Bronchial epithelial cell (primary cell): Measurements from ENCODE around the gene CHST9. TPM values are rescaled to one million over a fixed set of nuclear protein-coding genes. Genes with fewer than 3 reads are reported as not detected.

ENCODE experiments used
- DNase-seq: peaks from one replicate; pipeline ENCODE4 v3.0.0-alpha.2; 2010; ENCODE audit warnings: low read depth
- FAIRE-seq: peaks from 2 replicates; lab custom pipeline; 2011; peaks lifted over from hg19 to GRCh38; lab: Jason Lieb, UNC
- H3K27me3 ChIP-seq: 2 replicates; pipeline ENCODE4 v1.5.1; 2011; ENCODE audit warnings: low read length; ENCODE audit not compliant: control insufficient read depth, insufficient read depth
- H3K36me3 ChIP-seq: 2 replicates; pipeline ENCODE4 v1.5.1; 2011; ENCODE audit warnings: low read length; ENCODE audit not compliant: control insufficient read depth, insufficient read depth
- H3K4me3 ChIP-seq: 2 replicates; pipeline ENCODE4 v1.5.1; 2011; ENCODE audit warnings: mild to moderate bottlenecking, low read depth, low read length, control low read depth
- total RNA-seq: library from RNA; depleted of rRNA; stranded (reverse); fragments of >200 nt; gene quantifications from 2 replicates; pipeline ENCODE4 v1.2.1, GENCODE V29; 2014
- TF ChIP-seq, protein P1 (sequence below): IDR thresholded peaks from 2 replicates; pipeline ENCODE4 v1.5.1; 2011; ENCODE audit warnings: mild to moderate bottlenecking, moderate library complexity, low read length, control low read depth, inconsistent platforms; ENCODE audit not compliant: insufficient read depth, severe bottlenecking

CHST9 gene
- total RNA-seq, 1 donor from 2014 or later: 0.26 TPM

DNA sequence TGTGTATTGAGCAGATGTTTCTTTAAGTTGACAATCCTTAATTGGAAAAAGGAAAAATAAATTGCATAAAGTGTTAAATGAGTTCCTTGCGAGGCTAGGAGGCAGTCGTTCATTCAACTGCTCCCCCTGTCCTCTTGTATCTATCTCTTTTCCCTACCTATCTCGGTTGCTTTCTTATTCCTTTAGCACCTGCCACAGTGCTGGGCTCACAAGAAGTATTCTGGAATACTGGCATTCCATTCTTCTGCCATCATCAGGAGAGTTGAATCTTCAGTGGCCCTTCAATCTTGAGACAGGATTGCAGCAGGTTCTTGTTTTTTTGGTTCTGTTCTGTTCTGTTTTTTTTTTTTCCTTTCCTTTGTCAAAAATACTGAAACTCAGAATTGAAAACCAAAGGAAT lies 176.5 kb downstream of the CHST9 start:
- no peak for FAIRE-seq
- TF ChIP-seq, protein P1, sequence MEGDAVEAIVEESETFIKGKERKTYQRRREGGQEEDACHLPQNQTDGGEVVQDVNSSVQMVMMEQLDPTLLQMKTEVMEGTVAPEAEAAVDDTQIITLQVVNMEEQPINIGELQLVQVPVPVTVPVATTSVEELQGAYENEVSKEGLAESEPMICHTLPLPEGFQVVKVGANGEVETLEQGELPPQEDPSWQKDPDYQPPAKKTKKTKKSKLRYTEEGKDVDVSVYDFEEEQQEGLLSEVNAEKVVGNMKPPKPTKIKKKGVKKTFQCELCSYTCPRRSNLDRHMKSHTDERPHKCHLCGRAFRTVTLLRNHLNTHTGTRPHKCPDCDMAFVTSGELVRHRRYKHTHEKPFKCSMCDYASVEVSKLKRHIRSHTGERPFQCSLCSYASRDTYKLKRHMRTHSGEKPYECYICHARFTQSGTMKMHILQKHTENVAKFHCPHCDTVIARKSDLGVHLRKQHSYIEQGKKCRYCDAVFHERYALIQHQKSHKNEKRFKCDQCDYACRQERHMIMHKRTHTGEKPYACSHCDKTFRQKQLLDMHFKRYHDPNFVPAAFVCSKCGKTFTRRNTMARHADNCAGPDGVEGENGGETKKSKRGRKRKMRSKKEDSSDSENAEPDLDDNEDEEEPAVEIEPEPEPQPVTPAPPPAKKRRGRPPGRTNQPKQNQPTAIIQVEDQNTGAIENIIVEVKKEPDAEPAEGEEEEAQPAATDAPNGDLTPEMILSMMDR: no peak
- no peak overlapping the region for H3K4me3 ChIP-seq
- DNase-seq: peak; percentile 13
- H3K27me3 ChIP-seq: no peaks in the 10 kb centered on the region
- no peaks in the 10 kb centered on the region for H3K36me3 ChIP-seq

DNA sequence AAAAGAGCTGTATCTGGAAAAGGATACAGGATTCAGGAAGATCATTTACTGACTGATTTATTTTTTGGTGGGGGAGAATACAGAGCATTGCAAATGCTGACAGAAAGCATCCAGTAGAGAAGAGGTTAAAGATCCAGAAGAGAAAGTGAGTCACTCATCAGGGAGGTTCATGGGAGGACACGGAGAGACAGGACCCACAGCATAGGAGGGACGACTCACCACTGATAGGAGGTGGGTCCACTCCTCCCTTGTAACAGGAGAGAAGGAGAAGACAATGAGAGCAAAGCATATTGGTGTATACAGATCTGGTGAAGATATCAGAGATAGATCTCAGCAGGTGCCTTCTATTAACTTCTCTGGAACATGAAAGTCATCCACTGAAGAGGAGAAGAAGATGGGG lies 177.2 kb downstream of the CHST9 start:
- DNase-seq: peak; percentile 5
- FAIRE-seq: no peak
- H3K4me3 ChIP-seq: no peak overlapping the region
- H3K36me3 ChIP-seq: no peaks in the 10 kb centered on the region
- TF ChIP-seq, protein P1: no peak
- no peaks in the 10 kb centered on the region for H3K27me3 ChIP-seq

DNA sequence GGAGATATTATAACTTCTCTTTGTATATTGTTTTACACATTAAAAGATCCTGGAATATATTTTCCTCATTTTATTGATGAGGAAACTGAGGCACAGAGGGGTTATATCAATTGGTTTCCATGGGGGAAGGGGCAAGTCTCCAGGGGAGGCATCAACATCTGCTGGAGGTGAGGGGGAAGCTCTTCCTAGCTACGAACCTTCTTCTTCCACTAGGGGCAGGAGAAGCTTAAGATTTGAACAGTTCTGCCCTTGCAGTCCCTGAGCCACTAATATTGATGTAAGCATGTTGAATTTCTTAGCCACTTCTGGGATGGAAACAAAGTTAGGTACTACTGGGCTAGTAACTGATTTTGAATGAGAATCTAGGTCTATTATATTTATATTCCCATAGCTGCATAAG lies 179.5 kb downstream of the CHST9 start:
- H3K4me3 ChIP-seq: no peak overlapping the region
- no peaks in the 10 kb centered on the region for H3K27me3 ChIP-seq
- DNase-seq: peak; percentile 25
- TF ChIP-seq, protein P1: peak; percentile 47
- H3K36me3 ChIP-seq: no peaks in the 10 kb centered on the region
- no peak for FAIRE-seq

DNA sequence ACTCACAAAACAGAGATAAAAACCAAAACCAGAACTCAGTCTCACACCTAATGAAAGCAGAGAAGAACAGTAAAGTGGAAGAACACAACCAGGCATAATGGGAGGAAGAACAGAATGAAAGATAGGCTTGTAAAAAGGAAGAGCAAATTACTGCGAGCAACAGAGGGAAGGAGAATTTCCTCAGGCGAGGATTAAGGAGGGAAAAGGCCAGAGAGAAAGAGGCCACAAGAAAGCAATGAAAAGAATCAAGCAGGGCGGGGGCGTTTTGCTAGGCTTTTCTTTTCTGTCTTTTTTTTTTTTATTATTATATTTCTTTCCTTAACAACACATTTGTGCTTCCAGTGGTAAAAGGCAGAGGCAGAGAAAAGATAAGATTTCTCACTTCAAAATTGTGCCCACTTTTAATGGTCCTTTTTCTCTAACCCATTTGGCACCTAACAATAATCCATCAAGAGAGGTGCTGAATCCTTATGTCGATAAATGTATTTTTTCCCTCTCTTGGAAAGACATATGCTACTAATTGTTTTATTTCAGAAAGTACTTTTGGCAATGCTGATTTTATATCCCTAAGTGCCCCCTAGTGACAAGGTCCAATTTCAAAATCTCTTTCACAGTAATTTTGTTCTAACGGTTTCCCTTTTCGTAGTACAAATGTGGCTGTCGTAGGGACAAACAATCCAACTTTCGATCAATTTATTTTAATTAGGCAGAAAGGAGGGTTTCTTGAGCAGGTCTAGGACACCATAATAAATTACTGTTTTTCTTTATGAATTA lies 180.9 kb downstream of the CHST9 start:
- Histone ChIP-seq H3K4me3 (no peak overlapping the region), H3K36me3 (no peaks in the 10 kb centered on the region), H3K27me3 (no peaks in the 10 kb centered on the region)
- TF ChIP-seq, protein P1: peak; percentile 24
- FAIRE-seq (no peak), DNase-seq (peak; percentile 13)

DNA sequence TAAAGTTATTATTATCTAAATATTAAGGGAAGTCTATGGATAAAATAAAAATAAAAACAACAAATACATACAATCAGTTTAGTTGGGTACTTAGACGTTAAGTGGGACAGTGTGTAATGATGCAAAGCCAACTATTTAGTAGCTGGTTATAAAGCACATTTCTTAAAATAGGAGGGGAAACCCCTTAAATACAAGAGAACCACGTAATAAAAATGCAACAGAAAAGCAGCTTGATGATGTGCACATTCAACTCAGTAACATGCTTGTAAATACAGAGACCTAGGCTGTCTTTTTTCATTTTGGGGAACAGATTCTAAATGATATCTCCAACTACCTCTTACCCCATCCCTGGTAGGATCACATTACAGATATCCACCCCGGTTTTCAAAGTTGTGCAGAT lies 185.3 kb downstream of the CHST9 start:
- FAIRE-seq (no peak), DNase-seq (no peak)
- TF ChIP-seq, protein P1: no peak
- Histone ChIP-seq H3K36me3 (no peaks in the 10 kb centered on the region), H3K4me3 (no peak overlapping the region), H3K27me3 (no peaks in the 10 kb centered on the region)

DNA sequence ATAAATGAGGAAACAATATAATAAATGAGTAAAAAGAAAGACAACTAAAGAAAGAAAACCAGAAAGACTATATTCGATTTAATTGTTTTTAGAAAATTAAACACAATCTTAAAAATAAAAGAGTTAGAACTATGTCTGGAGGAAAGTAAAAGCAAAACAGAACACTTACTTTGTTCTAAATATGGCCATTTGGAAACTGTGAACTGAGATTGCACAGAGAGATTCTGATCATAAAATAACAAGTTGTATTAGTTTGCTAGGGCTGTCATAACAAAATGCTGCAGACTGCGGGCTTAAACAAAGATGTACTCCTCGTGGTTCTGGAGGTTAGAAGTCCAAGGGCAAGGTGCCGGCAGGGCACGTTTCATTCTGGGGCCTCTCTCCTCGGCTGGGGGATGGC lies 191.5 kb downstream of the CHST9 start:
- DNase-seq: no peak
- H3K4me3 ChIP-seq: no peak overlapping the region
- H3K27me3 ChIP-seq: no peaks in the 10 kb centered on the region
- no peaks in the 10 kb centered on the region for H3K36me3 ChIP-seq
- FAIRE-seq: no peak
- TF ChIP-seq, protein P1: no peak
